Activated T-helper 2 cell treated with anti-CD3 and anti-CD28 coated beads, Interferon-gamma antibody, Interleukin-2, Interleukin-4, amounts not matched to agents 10 μg/mL and 5 μg/mL and 100 μg/mL, durations not matched to agents 14 hours and 24 hours and 36 hours (primary cell): ENCODE measurements around the gene INPP5F. TPM values are rescaled to one million over a fixed set of nuclear protein-coding genes. Genes with fewer than 3 reads are reported as not detected.

ENCODE experiments used
- DNase-seq: peaks from one replicate; pipeline ENCODE4 v3.0.0; 2021; ENCODE audit warnings: low spot score
- H3K27ac Mint-ChIP-seq: one replicate; pipeline ENCODE4 v1.8.0; 2021; ENCODE audit warnings: mixed read lengths
- H3K27me3 Mint-ChIP-seq: one replicate; pipeline ENCODE4 v1.8.0; 2021; ENCODE audit warnings: low read depth, mixed read lengths
- H3K36me3 Mint-ChIP-seq: one replicate; pipeline ENCODE4 v1.8.0; 2021; ENCODE audit warnings: low read depth, mixed read lengths
- H3K4me1 Mint-ChIP-seq: one replicate; pipeline ENCODE4 v1.8.0; 2021; ENCODE audit warnings: low read depth, mixed read lengths
- H3K4me3 Mint-ChIP-seq: one replicate; pipeline ENCODE4 v1.8.0; 2021; ENCODE audit warnings: low read depth, mild to moderate bottlenecking, moderate library complexity, mixed read lengths
- H3K9me3 Mint-ChIP-seq: one replicate; pipeline ENCODE4 v1.8.0; 2021; ENCODE audit warnings: mixed read lengths
- intact Hi-C: fragments of 100-400 bp; cut with micrococcal nuclease; formaldehyde crosslinking; loops from one replicate; pipeline ENCODE4 v1.15.1; 2023
- total RNA-seq: library from RNA; stranded (reverse); gene quantifications from 2 replicates; pipeline ENCODE4 v1.2.3, GENCODE V29; 2022

Gene INPP5F
- total RNA-seq, 1 donor from 2014 or later: 10.2 TPM

DNA sequence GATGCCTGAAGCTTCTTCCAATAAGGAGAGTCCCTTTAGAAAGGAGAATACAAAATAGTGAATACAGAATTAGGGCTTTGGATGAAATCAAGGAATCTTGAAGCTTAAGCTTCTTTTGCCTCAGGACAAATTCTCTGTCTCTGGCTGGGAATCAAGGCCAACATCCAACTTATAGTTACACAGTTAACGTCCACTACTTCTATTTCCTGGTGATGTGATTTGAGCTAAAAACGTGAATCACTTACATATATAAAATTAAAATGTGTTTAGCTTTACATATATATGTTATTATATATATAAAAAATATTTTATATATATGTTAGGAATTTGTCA is 11.4 kb upstream of the INPP5F start:
- Mint-ChIP-seq H3K9me3 (peaks cover 22% of the 10 kb centered on the region), H3K4me1 (peaks cover under 1% of the 10 kb centered on the region), H3K27ac (no peak overlapping the region), H3K36me3 (peaks cover 16% of the 10 kb centered on the region), H3K27me3 (peaks cover 9% of the 10 kb centered on the region), H3K4me3 (no peak overlapping the region)
- intact Hi-C loops: no loop called here
- DNase-seq: no peak

DNA sequence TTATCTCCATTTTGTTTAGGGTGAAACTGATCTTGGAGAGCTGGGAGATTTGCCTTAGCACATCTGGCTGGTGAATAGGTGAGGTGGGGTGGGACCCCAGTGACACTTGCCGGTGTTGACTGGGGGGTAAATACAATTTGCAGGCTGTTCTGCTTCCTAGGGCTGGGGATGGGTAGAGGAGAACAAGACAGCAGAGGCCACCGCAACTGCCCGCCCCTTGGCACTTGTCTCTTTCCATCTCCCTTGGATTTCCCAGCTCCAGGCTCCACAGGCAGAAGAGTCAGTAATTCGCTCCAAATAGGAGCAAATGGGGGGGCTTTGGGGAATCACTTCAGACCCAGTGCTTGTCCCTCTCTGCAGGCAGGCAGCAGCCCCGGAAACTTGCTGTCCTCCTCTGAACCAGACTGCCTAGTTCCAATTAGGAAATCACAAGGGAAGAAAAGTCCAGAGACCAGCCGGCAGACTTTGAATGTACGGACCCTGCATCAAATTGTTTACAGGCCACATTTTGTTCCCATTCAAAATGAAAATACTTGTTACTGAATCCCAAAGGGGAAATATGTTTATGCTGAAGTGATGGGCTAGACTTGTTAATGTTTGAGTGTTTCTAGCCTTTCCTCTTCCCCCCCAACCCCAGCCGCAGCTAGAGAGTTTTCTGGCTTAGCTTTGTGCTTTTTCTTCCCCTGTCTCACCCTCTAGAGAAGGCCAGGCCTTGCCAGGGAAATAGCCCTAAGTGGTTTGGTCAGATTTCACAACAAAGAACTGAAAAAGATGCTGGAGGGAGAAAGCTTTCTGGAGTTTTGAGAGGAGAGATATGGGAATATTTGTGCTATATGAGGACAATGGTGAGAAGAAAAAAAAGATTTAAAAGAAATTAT is 10.0 kb upstream of the INPP5F start:
- Mint-ChIP-seq H3K4me3 (no peak overlapping the region), H3K36me3 (peaks cover 5% of the 10 kb centered on the region), H3K9me3 (peaks cover 11% of the 10 kb centered on the region), H3K27ac (no peak overlapping the region), H3K4me1 (no peaks in the 10 kb centered on the region), H3K27me3 (peaks cover 9% of the 10 kb centered on the region)
- intact Hi-C loops: no loop called here
- no peak for DNase-seq

DNA sequence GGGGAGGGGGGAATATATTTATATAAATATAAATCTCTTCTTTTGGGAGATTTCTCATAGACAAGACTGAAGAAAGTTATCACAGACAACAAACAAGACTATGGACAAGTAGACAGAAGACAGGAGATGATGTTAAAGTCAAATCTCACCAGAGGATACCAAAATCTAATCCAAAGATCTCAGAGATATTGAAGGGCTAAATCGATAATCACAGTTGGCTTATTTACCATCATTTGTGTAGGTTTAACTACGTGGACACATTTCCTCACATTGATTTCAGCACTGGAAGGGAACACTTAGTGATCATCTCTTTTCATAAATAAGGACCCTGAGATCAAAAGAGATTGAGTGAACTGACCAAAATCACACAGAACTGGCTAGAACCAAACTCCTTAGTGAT is 2.7 kb upstream of the INPP5F start:
- Mint-ChIP-seq H3K9me3 (no peaks in the 10 kb centered on the region), H3K4me3 (no peak overlapping the region), H3K36me3 (no peaks in the 10 kb centered on the region), H3K4me1 (peaks cover 25% of the 10 kb centered on the region), H3K27ac (no peak overlapping the region), H3K27me3 (peaks cover 4% of the 10 kb centered on the region)
- intact Hi-C loops: no loop called here
- DNase-seq: no peak

DNA sequence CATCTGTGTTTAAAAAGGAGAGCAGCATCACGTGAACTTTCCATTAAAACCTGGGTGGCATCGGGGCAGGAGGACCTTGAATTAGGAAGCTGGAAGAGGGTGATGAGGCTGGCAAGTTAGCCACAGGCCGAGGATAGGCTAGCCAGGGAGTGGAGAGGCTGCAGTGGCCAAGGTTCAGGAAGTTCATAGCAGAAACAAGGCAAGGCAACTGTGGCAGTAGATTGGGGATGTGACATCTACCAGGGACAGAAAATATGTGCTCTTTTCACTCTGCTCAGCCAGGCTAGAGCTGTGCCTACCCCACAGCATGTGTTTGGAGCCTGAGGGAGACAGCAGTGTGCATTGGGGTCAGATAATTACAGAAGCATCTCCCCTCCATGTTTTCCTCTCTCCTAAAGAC is 2.2 kb upstream of the INPP5F start:
- H3K4me1 Mint-ChIP-seq: peaks cover 29% of the 10 kb centered on the region
- DNase-seq: no peak
- no peak overlapping the region for H3K27ac Mint-ChIP-seq
- H3K27me3 Mint-ChIP-seq: peaks cover 4% of the 10 kb centered on the region
- intact Hi-C loops: loop anchor here (2.0 kb wide), 1 partner anchor 67 kb away; no protein-coding TSS in a partner anchor
- peaks cover 2% of the 10 kb centered on the region for H3K36me3 Mint-ChIP-seq
- H3K4me3 Mint-ChIP-seq: no peak overlapping the region
- H3K9me3 Mint-ChIP-seq: no peaks in the 10 kb centered on the region

DNA sequence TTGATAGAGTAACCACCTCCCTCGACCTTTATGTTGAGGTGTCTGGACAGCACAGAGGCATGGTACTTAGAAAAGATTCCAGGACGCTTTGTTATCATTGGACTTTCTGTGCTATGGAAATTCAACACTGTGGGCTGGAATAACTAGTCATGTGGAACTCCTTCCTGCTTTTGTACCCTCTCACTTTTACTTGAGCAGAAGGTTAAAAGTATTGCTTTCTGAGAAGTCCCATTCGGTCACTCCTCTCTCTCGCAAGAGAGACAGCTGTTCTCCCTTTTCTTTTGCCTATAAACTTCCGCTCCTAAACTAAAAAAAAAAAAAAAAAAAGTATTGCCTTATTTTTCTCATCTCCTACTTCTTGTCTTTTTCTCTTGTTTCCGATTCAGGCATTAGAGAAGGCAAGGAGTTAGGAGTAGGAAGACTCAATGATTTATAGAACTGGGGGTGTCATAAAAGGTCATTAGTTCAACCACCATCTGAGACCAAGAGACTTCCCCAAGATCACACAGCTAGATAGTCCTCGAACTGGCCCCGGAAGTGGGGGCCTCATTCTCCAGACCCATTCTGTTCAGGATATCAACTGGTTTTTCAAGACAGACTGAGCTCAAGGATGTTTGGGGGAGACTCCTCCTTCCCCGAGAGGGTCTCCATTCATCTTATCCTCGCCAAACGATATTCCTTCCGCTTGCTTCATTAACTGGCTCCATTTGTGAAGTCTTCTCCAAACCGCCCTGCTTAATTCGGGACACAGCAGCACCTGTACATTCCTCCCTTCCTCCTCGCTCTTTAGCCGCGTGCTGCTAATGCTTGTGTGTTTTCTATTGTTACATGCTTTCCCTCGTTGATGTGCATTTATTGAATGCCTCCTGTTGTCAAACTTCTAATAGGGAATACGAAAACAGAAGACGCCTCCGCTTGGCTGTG is 995 bp upstream of the INPP5F start:
- Mint-ChIP-seq H3K4me3 (peak overlapping the region; percentile 75), H3K27me3 (peaks cover 4% of the 10 kb centered on the region), H3K27ac (peak overlapping the region; percentile 80), H3K9me3 (no peaks in the 10 kb centered on the region), H3K4me1 (peaks cover 33% of the 10 kb centered on the region), H3K36me3 (peaks cover 4% of the 10 kb centered on the region)
- DNase-seq: no peak
- intact Hi-C loops: loop anchor here (2.0 to 5.0 kb wide), 2 partner anchors 68 to 128 kb away; partner anchors contain the start of gene TIAL1

DNA sequence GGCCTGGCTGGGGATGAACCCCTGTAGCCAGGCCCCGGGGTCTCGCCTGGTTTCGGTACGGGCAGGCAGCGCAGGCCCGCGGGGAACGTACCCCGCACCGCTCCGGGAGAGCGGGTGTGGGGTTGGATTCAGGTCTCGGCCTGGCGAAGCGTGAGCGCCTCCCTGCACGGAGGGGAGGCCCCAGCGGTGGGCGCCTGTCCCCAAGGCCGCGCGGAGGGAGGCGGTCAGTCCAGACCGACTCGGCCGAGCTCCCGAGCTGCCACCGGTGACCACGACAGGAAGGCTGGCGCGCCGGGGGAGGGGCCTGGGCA is 378 bp upstream of the INPP5F start:
- DNase-seq: no peak
- peaks cover 4% of the 10 kb centered on the region for H3K27me3 Mint-ChIP-seq
- intact Hi-C loops: loop anchor here (2.0 to 5.0 kb wide), 2 partner anchors 69 to 128 kb away; partner anchors contain the start of gene TIAL1
- H3K9me3 Mint-ChIP-seq: no peaks in the 10 kb centered on the region
- H3K27ac Mint-ChIP-seq: peak overlapping the region; percentile 80
- H3K4me1 Mint-ChIP-seq: peaks cover 33% of the 10 kb centered on the region
- H3K36me3 Mint-ChIP-seq: peaks cover 7% of the 10 kb centered on the region
- H3K4me3 Mint-ChIP-seq: peak overlapping the region; percentile 75

DNA sequence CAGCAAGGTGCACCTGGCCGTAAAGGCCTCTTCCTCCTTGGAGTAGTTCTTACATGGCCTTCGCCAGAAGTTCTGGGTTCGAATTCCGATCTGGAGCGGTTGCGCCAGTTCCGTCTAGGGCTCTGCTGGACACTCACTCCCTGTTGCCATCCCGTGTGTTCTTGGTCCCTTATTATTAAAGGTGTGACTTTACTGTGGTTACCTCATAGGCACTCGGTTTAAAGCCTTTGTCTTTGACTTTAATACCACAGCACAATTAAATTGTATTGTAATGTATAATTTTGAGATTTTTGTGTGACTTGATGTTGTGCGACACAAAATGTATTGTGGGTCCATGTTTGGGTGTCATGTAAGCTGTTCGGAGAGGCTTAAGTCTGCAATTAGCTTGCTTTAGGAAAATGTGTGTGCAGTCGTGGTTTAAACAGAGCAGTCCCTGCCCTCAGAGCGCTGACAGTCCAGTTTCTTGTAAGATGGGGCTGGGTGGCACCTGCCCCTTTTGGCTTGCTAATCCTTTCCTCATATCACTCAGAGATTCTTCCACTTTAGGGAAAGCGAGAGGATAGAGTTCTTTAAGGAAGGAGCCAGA is 919 bp downstream of the INPP5F start:
- Mint-ChIP-seq H3K27ac (peak overlapping the region; percentile 43), H3K9me3 (no peaks in the 10 kb centered on the region), H3K36me3 (peaks cover 12% of the 10 kb centered on the region), H3K27me3 (peaks cover 4% of the 10 kb centered on the region), H3K4me1 (peaks cover 33% of the 10 kb centered on the region), H3K4me3 (peak overlapping the region; percentile 83)
- intact Hi-C loops: loop anchor here (1.0 to 5.0 kb wide), 3 partner anchors 21 to 129 kb away; partner anchors contain the start of gene TIAL1
- no peak for DNase-seq

DNA sequence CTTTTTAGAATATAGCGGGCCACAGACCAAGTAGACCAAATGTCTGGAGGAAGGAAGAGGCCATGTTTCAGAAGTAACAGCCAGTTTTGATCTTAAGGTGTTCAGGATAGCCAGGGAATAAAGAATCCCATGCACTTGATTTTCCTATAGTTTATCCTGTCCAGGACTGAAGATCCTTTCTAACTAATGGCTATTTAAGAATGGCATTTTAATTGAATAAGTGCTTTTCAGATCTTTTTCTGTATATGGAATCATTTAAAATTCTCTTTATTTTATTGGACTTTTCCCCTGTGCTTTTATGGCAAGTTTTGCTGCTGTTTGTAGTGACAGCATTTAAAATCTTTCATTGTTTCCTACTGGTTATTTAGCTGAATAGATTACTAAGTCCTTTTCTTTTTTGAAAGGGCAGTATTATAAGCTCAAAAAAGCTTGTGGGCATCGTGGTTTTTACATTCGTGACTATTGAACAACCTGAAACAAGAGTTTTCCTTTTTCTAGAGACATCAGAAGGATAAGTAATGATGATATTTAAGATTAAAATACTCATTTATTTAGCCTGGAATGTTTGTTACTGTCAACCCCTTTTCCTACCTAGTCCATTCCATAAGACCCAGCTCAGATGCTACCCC is 2.4 kb downstream of the INPP5F start:
- H3K4me3 Mint-ChIP-seq: peak overlapping the region; percentile 45

DNA sequence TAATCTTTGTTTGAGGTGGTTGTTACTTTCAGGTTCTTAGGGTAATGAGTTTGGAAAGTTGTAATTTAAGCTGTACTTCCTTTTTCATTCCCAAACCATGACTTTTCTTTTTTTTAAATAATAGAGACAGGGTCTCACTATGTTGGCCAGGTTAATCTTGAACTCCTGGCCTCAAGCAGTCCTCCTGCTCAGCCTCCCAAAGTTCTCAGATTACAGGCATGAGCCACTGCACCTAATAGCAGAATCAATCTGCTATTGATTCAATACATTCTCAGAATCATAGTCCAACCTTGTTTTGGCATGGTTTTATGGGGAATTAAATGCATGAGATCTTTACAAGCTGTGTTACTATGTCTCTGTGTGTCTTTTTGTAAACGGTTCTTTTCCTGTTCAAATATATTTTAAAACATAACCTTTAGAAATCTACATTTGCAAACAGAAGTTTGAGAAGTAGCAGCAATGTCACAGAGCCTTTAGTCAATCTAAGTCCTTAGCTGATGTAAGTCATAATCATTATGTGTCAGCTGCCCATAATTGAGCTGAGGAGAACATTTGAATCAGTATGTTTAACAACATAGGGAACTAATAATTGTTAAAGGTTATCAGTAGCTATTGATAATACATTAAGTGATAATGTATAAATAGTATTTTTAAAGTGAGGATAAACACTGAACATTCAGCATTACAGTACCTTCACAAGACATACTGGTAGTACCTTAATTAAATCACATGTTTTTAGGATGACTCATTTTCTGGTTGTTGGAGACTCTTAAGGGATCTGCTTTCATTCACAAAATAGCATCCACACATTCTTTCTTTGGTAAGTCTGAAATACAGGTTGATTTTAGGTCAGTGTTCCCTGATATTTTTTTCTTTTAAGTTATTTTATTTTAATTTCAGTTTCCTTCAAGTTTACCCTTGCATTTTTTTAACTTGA is 8.8 kb downstream of the INPP5F start:
- no peak for DNase-seq
- Mint-ChIP-seq H3K4me3 (no peak overlapping the region), H3K27ac (no peak overlapping the region), H3K27me3 (no peaks in the 10 kb centered on the region), H3K4me1 (peaks cover 21% of the 10 kb centered on the region), H3K9me3 (no peaks in the 10 kb centered on the region), H3K36me3 (peaks cover 7% of the 10 kb centered on the region)
- intact Hi-C loops: loop anchor here (5.0 kb wide), 1 partner anchor 43 kb away; no protein-coding TSS in a partner anchor

More for the DNA sequence above, 2.4 kb downstream of the INPP5F start:
- Mint-ChIP-seq H3K9me3 (no peaks in the 10 kb centered on the region), H3K36me3 (peaks cover 12% of the 10 kb centered on the region), H3K4me1 (peaks cover 35% of the 10 kb centered on the region), H3K27me3 (peaks cover 4% of the 10 kb centered on the region), H3K27ac (peak overlapping the region; percentile 39)
- DNase-seq: no peak
- intact Hi-C loops: loop anchor here (5.0 kb wide), 1 partner anchor 131 kb away; the partner anchor contains the start of gene TIAL1

DNA sequence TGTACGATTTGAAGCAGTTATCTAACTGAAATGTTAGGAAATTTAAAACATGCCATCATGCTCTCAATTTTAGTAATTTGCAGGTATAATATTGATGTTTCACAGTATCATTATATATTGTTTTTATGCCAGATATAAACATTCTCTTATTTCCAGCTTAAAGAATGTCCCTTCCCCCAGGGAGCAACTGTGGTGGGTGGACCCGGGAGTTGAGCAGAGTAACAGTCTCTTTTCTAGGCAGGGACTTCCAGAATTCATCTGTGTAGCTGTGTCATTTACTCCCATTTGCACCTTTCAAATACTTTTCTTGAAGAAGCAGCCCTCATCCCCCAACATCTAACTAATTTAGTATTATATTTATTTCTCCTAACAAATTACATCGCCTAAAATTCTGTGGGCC is 9.6 kb downstream of the INPP5F start:
- Mint-ChIP-seq H3K27ac (no peak overlapping the region), H3K27me3 (no peaks in the 10 kb centered on the region), H3K9me3 (no peaks in the 10 kb centered on the region), H3K36me3 (peaks cover 5% of the 10 kb centered on the region), H3K4me3 (no peak overlapping the region), H3K4me1 (peaks cover 23% of the 10 kb centered on the region)
- DNase-seq: no peak
- intact Hi-C loops: loop anchor here (5.0 kb wide), 1 partner anchor 42 kb away; no protein-coding TSS in a partner anchor

DNA sequence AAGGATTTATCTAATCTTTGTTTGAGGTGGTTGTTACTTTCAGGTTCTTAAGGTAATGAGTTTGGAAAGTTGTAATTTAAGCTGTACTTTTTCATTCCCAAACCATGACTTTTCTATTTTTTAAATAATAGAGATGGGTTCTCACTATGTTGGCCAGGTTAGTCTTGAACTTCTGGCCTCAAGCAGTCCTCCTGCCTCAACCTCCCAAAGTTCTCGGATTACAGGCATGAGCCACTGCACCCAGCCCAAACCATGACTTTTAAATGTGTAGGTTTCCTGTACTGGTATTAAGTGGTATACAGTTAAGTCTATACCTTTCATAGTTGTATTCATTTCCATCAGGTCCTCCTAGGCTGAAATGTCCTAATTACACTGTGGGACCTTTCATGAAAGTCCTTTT is 10.4 kb downstream of the INPP5F start:
- Mint-ChIP-seq H3K4me1 (peaks cover 23% of the 10 kb centered on the region), H3K4me3 (no peak overlapping the region), H3K27ac (no peak overlapping the region), H3K36me3 (no peaks in the 10 kb centered on the region), H3K9me3 (no peaks in the 10 kb centered on the region), H3K27me3 (no peaks in the 10 kb centered on the region)
- intact Hi-C loops: loop anchor here (5.0 kb wide), 1 partner anchor 41 kb away; no protein-coding TSS in a partner anchor
- no peak for DNase-seq
